ENCODE results near the gene CT47C1.

The CT47C1 gene

DNA sequence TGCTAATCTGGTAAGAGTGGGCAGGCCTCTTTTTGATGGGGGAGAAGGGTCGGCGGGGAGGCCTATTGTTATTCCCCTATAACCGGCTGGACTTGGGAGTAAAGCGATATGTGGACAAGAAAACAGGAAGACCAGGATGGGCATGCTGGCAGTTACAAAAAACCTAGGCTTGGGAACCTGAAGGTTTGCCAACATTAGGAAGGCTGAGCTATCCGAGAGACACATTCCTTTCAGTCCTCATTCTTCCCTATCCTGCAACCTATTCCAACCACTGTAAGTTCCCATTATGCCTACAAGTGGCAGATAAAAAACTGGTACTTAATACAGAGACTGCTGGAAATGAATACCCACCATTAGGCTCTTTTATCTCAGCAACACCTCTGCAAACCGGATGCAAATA lies 32.4 kb upstream of the CT47C1 start:
- TF ChIP-seq CTCF (IDR thresholded peaks at IDR 0.05; ENCODE audit: insufficient read depth, low read depth, low read length, missing control alignments): no peak
- H3K4me3 ChIP-seq (ENCODE audit: low read length): no peak overlapping the region
- DNase-seq (ENCODE audit: low read depth): no peak

GRCh38 chrX:119041175-119041574 lies 31.6 kb upstream of the CT47C1 start:
- no peak for TF ChIP-seq CTCF (IDR thresholded peaks at IDR 0.05; ENCODE audit: insufficient read depth, low read depth, low read length, missing control alignments)
- DNase-seq (ENCODE audit: low read depth): peak; percentile 33
- H3K4me3 ChIP-seq (ENCODE audit: low read length): no peak overlapping the region

DNA sequence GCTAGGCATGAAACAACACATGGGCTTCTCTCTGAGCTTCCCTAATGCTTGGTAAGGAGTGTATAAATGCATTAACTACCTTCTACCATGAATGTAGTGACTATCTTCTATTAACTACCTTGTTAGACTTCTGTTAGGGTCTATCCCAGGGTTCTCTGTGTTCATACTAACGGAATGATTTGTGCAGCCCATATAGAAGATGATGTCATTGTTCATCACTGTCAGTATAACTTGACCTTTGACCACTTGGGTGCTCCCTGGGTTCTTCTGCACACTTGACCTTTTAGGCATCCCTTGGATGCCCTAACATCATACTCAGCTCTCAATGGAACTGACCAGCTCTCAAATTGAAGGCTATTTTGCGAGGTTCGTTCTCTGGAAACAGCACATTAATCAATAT lies 30.8 kb upstream of the CT47C1 start:
- DNase-seq (ENCODE audit: low read depth): no peak
- no peak for TF ChIP-seq CTCF (IDR thresholded peaks at IDR 0.05; ENCODE audit: insufficient read depth, low read depth, low read length, missing control alignments)
- no peak overlapping the region for H3K4me3 ChIP-seq (ENCODE audit: low read length)

- TF ChIP-seq CTCF (IDR thresholded peaks at IDR 0.05; ENCODE audit: insufficient read depth, low read depth, low read length, missing control alignments): no peak
- H3K4me3 ChIP-seq (ENCODE audit: low read length): no peak overlapping the region
These were observed 29.8 kb upstream of the CT47C1 start for GRCh38 chrX:119042996-119043395.

GRCh38 chrX:119045884-119046283 lies 26.9 kb upstream of the CT47C1 start:
- DNase-seq (ENCODE audit: low read depth): peak; percentile 11
- H3K4me3 ChIP-seq (ENCODE audit: low read length): no peak overlapping the region
- no peak for TF ChIP-seq CTCF (IDR thresholded peaks at IDR 0.05; ENCODE audit: insufficient read depth, low read depth, low read length, missing control alignments)

More at GRCh38 chrX:119042996-119043395, 29.8 kb upstream of the CT47C1 start:
- DNase-seq (ENCODE audit: low read depth): no peak

GRCh38 chrX:119055687-119056086 lies 17.1 kb upstream of the CT47C1 start:
- H3K4me3 ChIP-seq (ENCODE audit: low read length): no peak overlapping the region
- DNase-seq (ENCODE audit: low read depth): no peak
- no peak for TF ChIP-seq CTCF (IDR thresholded peaks at IDR 0.05; ENCODE audit: insufficient read depth, low read depth, low read length, missing control alignments)

- DNase-seq (ENCODE audit: low read depth): peak; percentile 3
- no peak for TF ChIP-seq CTCF (IDR thresholded peaks at IDR 0.05; ENCODE audit: insufficient read depth, low read depth, low read length, missing control alignments)
- no peak overlapping the region for H3K4me3 ChIP-seq (ENCODE audit: low read length)
These were observed 9.9 kb upstream of the CT47C1 start for GRCh38 chrX:119062750-119063374.

Measured in epithelial cell of esophagus (primary cell).